SH-SY5Y (cell line): ENCODE measurements around the gene IL23R.

Source experiments
- GATA2 ChIP-seq: IDR thresholded peaks from 2 replicates; pipeline ENCODE4 v1.6.1; 2011; ENCODE audit warnings: mild to moderate bottlenecking, low read depth, low read length
- GATA3 ChIP-seq: IDR thresholded peaks from 2 replicates; pipeline ENCODE4 v1.6.1; 2011; ENCODE audit warnings: low read depth, mild to moderate bottlenecking, low read length, moderate library complexity

- TF ChIP-seq GATA2 (no peak), GATA3 (no peak)
Measured at GRCh38 chr1:67224856-67225255, 58.6 kb downstream of the IL23R start.
